SHP77 (cell line): ENCODE measurements around the gene ZIC4.

ENCODE experiments used
- DNase-seq, 2 experiments: peaks; one replicate each; lab custom pipeline; 2025; lab: John Stamatoyannopoulos, UW

ZIC4 gene

DNA sequence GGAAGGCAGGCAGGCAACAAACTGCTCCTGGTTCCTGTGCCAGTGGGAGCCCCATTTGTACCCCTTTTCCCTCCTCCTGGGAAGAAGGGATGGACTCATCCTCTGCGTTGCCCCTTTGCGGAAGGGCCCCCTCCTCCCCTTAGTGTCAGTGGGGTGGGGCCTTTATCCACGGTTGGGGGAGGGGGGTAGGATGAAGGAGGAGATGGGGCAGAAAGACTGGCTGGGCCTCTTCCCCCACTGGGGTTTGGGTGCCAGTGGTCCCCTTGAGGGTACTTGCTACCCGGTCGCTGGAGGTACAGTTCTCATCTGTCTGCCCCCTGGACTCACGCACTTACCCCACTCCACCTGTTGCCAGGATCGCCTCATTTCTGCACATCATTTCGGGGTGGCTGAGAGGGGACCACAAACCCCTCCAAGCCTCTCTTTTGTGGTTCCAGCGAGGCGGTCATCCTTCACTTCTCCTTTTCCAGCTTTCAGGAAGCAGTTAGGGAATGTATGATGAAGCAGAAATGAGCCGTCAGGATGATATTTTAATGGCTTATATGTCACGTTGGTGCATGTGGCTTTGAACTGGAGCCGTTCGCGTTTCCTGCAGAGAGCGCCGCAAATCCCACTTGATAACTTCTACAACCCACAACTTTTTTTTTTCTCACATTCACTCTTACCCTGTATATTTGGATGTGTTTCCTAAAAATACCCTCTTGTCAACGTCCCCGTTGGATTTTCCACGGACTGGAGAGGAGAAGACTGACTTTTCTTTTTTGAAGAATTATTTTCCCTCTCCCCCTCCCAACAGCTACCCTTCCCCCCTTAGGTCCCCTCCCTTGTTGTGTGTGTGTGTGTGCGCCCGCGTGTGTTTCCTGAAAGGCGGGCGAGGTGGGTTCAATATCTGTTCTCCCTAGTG lies at the start of gene ZIC4:
TSS of gene ZIC4 (minus strand) at position 516 of the 904 bp plus-strand sequence. CDS start 3,746 bp downstream, outside the sequence.
- no peak for DNase-seq

- no peak for DNase-seq
These were observed 43.3 kb upstream of the ZIC4 start for GRCh38 chr3:147449669-147450068.

- DNase-seq, result no peak
These were observed 40.9 kb upstream of the ZIC4 start for GRCh38 chr3:147447224-147447623.

- no peak for DNase-seq
These were observed 25.4 kb upstream of the ZIC4 start for GRCh38 chr3:147431751-147432150.

- DNase-seq, result no peak
These were observed 22.4 kb upstream of the ZIC4 start for GRCh38 chr3:147428754-147429153.

- no peak for DNase-seq
These were observed 22.0 kb upstream of the ZIC4 start for GRCh38 chr3:147428326-147428725.

- no peak for DNase-seq
These were observed 21.4 kb upstream of the ZIC4 start for GRCh38 chr3:147427746-147428145.

DNA sequence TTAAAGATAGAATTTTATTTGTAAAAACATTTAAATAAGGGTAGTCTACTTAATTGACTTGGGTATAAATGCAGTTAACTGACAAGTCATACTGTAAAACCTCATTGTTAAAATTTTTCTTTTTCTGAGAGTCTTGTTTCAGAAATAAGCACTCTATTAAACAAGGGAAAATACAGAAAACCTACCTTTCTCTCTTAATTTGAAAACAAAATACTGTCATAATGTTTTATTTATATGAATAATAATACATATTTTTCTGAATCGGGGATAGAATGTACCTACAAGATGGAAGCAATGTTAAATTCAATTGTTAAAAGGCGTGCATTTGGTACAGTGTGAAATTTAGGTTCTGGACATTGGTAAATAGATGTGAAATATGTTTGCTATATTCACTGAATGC lies 20.6 kb upstream of the ZIC4 start:
- DNase-seq, result no peak

- DNase-seq, result no peak
These were observed 19.1 kb upstream of the ZIC4 start for GRCh38 chr3:147425388-147425850.

DNA sequence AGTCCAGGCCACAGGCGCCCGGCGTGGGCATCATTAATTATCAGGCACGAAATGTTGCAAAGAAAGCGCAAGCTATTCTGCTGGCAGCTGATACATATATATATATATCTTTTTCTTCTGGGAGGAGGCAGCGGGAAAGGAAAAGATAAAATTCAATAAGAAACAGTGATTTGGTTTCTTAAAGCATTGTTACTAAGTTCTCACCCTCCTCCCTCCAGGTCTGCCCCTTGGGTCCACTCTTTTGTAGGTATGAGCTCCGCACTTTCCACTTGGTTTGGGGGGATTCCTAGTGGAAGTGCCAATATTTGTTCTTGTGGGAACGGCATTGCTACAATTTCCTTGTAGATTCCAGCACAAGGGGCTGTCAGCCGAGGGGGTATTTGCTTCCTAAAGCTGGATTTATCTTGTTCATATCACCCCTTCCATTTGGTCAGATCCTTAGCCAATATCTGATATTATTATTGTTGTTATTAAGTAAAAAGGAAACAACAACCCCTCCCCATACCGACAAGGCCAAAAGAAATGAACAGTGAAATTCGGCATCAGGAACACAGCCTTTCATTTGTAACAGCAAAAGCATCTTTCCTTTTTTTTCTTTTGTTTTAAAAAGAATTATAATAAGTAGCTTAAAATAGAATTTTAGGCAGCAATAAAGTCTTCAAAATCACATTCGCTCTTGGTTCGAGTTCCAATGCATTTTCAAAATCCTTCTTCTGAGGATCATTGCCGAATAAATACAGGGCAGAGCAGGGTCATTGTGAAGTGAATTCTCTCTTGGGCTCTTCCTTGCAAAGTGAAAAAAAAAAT lies 18.4 kb upstream of the ZIC4 start:
- no peak for DNase-seq

DNA sequence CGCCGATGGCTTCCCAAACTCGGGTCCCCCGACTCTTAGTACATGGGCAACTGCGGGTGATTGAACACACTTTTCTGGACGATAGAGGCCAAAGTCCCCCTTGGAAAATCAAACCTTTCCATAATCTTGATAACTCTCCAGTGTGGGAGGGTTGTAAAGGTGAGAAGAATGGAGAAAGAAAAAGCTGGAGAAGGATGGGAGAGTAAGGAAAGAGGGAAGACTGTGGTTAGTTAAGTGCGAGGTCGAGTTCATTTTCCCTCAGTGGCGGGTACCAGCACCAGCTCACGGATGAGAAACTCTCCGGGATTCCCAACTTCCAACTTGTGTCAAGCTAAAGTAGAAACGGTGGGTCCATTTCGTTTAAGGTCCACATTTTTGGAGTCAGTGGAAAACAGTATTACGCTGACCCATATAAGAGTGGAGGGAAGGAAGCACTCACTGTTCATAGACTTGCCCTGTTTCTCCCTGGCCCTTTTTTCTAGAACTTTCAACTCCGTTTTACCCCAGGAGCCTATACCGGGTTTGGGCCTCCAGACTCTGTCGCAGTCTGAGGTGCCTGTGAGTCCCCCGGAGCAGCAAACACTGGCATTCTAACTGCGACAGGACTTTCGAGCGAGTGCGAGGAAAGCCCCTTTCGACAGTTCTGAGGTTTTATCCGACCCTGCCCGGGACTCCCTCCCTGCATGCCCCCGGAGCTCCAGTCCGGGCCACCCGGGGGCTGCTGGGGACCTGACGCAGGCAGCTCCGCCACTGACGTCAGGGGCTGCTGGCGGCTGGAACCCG lies 17.6 kb upstream of the ZIC4 start:
- no peak for DNase-seq

GRCh38 chr3:147423537-147423797 lies 17.1 kb upstream of the ZIC4 start:
- no peak for DNase-seq

GRCh38 chr3:147422601-147423536 lies 16.5 kb upstream of the ZIC4 start:
- DNase-seq, result no peak

DNA sequence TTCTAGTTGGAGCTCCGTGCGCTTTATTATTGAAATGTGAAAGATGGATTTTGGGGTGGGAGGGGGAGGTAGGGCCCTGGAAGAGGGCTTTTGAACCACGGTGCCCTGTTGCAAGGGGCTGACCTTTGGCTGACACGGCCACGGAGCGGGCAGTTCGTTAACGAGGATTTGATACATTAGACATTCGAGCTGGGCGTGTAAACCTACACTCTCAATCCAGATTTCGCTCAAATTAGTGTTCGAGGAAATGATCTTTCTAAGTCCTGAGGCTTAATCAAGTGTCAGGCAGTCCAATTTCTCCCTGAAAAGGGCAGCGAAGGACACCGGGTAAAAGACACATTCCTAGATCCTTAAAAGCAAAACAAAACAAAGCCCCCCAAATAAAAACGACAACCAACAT lies 15.9 kb upstream of the ZIC4 start:
- no peak for DNase-seq

- no peak for DNase-seq
These were observed 15.0 kb upstream of the ZIC4 start for GRCh38 chr3:147421184-147421912.

DNA sequence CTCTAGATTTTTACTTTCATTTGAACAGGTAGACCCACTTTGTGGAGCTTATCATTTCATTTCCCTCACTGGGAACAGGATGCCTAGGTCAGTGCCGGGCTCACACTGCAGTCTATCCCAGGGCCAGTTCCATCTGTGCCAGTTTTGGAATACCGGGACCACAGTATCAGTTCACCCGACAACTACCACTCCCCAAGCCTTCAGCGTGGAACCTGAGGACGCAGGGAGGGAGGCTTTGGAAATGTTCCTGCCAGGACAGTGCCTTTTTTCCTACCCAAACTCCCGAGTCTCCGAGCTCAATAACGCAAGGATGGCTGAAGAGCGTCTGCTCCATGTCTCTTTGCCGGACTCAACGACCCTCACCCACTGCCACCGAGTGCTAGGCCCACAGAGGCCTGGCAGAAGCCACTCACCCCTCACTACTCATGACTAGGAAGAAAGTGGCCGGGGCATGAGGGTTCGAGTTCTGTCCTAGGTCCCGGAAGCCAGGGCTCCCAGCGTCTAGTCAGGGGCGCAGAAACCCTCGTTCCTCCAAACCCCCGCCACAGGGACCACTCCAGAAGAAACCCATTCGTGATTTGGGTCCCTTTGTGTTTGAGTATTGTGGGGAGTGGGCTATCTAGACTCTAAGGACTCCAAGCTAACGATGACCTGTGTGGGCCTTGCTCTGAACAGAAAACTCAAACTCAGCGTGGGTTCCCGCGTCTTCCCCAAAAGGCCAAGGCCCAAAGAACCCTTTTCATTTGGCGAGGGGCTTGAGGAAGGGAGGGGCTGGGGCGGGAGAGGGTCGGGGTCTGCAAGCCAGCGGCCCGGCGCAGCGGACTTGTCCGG lies 14.2 kb upstream of the ZIC4 start:
- no peak for DNase-seq

DNA sequence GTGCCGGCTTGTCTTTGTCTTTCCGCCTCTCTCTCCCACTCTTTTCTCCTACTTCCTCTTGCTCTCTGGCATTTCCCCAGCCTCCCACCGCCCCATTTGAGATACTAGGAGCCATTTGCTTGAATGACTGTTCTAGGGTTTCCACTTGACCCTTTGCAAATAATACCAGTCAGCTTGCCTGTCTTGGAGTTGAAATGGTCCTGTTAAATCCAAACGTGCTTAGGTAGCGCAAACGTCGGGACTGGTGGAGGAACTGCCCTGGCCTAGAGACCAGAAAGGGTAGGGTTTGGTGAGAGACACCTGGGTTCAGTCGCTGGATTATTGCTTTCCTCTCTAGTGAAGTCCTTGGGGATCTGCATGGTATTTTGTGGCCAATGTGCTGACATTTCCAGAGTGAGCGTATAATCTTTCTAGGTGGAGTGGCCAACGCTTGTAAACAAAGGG lies 13.5 kb upstream of the ZIC4 start:
- no peak for DNase-seq

- DNase-seq, result no peak
These were observed 12.7 kb upstream of the ZIC4 start for GRCh38 chr3:147418808-147419701.

DNA sequence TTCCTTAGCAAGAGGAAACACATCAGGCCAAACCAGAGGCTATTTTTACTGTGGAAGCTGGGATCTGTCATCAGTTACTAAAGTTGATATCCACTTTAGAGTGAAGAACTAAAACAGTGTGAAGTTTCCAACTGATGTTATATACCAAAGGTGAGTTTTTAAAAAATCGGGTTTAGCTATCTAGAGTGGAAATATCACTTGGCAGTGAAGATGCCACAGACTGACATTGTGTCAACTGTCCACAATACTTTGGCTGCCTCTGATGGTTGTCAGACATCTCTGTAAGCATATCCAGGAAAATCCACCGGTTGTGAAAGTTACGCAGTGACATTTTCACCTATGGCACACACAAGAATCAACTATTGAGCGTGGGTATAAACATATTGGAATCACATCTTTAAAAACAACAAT lies 12.0 kb upstream of the ZIC4 start:
- DNase-seq, result no peak
